ENCODE data around the gene EFCAB5. TPM values are rescaled to one million over a fixed set of nuclear protein-coding genes. Genes with fewer than 3 reads are reported as not detected.

The EFCAB5 gene
- total and polyA plus RNA-seq, 2 of the 13 experiments (the other 11 are each of a cell fraction or from before 2014, with no cell fraction given): 0.15 TPM; not detected in 1

GRCh38 chr17:29931231-29931932 lies 10.1 kb upstream of the EFCAB5 start (continued):
- TF ChIP-seq HNF1B (CRISPR knock-in tag; IDR thresholded peaks at IDR 0.05) (0 out of 2 replicates have a peak, but pooled peaks have one; percentile 18), FOSL2 (CRISPR knock-in tag; IDR thresholded peaks at IDR 0.05) (no peak), KAT7 (CRISPR knock-in tag; IDR thresholded peaks at IDR 0.05; ENCODE audit: borderline replicate concordance) (no peak), TFAP4 (IDR thresholded peaks at IDR 0.05; ENCODE audit: borderline replicate concordance, low read depth) (peak; percentile 90), ZNF678 (CRISPR knock-in tag; IDR thresholded peaks at IDR 0.05) (no peak), LCORL (IDR thresholded peaks at IDR 0.05) (no peak), LCORL (CRISPR knock-in tag; IDR thresholded peaks at IDR 0.05) (no peak), RBM39 (IDR thresholded peaks at IDR 0.05; ENCODE audit: low read depth, low read length, poor library complexity, severe bottlenecking) (no peak), CREB1 (IDR thresholded peaks at IDR 0.05) (no peak), CREB1 (CRISPR knock-in tag; IDR thresholded peaks at IDR 0.05) (peak; percentile 22; the same call in 1 of the 2 replicates), ZNF275 (CRISPR knock-in tag; IDR thresholded peaks at IDR 0.05; ENCODE audit: borderline replicate concordance) (no peak), DNMT3B (CRISPR knock-in tag; conservative IDR thresholded peaks at IDR 0.05) (0 out of 2 replicates have a peak, but pooled peaks have one; percentile 50), RAD21 (CRISPR knock-in tag; IDR thresholded peaks at IDR 0.05) (peak; percentile 81), MIXL1 (CRISPR knock-in tag; IDR thresholded peaks at IDR 0.05) (peak; percentile 75), ZNF232 (CRISPR knock-in tag; IDR thresholded peaks at IDR 0.05; ENCODE audit: borderline replicate concordance) (peak; percentile 91; the same call in 1 of the 2 replicates), ZNF543 (CRISPR knock-in tag; IDR thresholded peaks at IDR 0.05) (no peak), ZZZ3 (CRISPR knock-in tag; IDR thresholded peaks at IDR 0.05; ENCODE audit: borderline replicate concordance) (no peak), ZC3H4 (CRISPR knock-in tag; IDR thresholded peaks at IDR 0.05; ENCODE audit: borderline replicate concordance) (no peak), U2AF2 (IDR thresholded peaks at IDR 0.05; ENCODE audit: low read depth, low read length) (no peak), HDAC2 (CRISPR knock-in tag; IDR thresholded peaks at IDR 0.05) (no peak), ATM (IDR thresholded peaks at IDR 0.05; ENCODE audit: borderline replicate concordance) (no peak), ZBTB38 (CRISPR knock-in tag; IDR thresholded peaks at IDR 0.05) (no peak), ZNF274 (CRISPR knock-in tag; IDR thresholded peaks at IDR 0.05) (no peak), ZNF598 (CRISPR knock-in tag; IDR thresholded peaks at IDR 0.05; ENCODE audit: borderline replicate concordance) (no peak)
